Measurements from ENCODE around the gene ARVCF.

The ARVCF gene

DNA sequence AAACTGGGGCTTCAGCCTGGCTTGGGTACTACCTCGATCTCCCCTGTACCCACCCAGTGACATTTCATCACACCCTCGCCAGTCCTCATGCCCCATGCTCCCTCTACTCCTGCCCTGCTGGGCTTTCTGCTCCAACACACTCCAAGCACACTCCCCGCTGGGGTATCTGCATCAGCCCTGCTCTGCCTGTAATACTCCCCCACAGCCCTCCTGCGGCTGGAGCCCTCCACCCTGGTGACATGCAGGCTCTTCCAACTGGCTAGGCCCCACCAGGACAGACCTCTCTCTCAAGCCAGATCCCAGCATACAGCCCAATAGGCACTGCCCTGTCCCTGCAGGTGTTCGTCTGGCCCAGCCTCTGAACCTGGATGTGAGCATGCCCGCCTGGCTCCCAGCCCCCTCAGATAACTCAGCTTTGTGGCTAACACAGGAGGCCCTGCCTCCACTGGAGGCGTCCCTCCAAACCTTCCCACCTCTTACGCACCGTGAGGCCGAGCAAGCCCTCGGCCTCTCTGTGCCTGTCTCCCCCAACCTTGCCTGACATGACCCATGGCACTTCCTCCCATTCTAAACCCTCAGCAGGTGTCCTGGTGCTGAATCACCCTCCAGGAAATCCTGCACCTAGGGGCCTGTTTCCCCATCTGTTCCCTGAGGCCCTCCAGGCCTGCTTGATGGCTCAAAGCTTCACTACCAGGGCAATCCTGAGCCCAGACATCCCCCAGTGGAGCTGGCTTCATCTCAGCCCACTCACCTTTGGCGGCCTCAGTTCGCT is 41.5 kb downstream of the ARVCF start:
- DNase-seq (ENCODE audit: low read depth, low spot score), result no peak
- TF ChIP-seq, protein P1, sequence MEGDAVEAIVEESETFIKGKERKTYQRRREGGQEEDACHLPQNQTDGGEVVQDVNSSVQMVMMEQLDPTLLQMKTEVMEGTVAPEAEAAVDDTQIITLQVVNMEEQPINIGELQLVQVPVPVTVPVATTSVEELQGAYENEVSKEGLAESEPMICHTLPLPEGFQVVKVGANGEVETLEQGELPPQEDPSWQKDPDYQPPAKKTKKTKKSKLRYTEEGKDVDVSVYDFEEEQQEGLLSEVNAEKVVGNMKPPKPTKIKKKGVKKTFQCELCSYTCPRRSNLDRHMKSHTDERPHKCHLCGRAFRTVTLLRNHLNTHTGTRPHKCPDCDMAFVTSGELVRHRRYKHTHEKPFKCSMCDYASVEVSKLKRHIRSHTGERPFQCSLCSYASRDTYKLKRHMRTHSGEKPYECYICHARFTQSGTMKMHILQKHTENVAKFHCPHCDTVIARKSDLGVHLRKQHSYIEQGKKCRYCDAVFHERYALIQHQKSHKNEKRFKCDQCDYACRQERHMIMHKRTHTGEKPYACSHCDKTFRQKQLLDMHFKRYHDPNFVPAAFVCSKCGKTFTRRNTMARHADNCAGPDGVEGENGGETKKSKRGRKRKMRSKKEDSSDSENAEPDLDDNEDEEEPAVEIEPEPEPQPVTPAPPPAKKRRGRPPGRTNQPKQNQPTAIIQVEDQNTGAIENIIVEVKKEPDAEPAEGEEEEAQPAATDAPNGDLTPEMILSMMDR (IDR thresholded peaks at IDR 0.05; ENCODE audit: insufficient read depth, low read length, missing control alignments), result no peak
- POLR2A ChIA-PET, result no interaction called here
- no peak overlapping the region for H3K4me3 ChIP-seq (ENCODE audit: low read depth, low read length)
- CTCF ChIA-PET, result interaction anchor here (0.6 to 11.5 kb wide), 4 partner anchors 9 to 143 kb away, joined by 3 to 172 read pairs (median 16); no protein-coding TSS in a partner anchor

- CTCF ChIA-PET, result interaction anchor here (0.6 to 11.5 kb wide), 7 partner anchors 10 to 244 kb away, joined by 3 to 172 read pairs (median 5); no protein-coding TSS in a partner anchor
- H3K4me3 ChIP-seq (ENCODE audit: low read depth, low read length), result no peak overlapping the region
- DNase-seq (ENCODE audit: low read depth, low spot score), result no peak
- TF ChIP-seq, protein P1 (IDR thresholded peaks at IDR 0.05; ENCODE audit: insufficient read depth, low read length, missing control alignments), result no peak
- POLR2A ChIA-PET, result no interaction called here
Observed at GRCh38 chr22:19974268-19974861, 42.3 kb downstream of the ARVCF start.

GRCh38 chr22:19973551-19974267 is 42.9 kb downstream of the ARVCF start:
- H3K4me3 ChIP-seq (ENCODE audit: low read depth, low read length), result no peak overlapping the region
- CTCF ChIA-PET, result interaction anchor here (1.0 to 11.5 kb wide), 6 partner anchors 10 to 243 kb away, joined by 3 to 172 read pairs (median 5); no protein-coding TSS in a partner anchor
- POLR2A ChIA-PET, result interaction anchor here (1.1 kb wide), 1 partner anchor 11 kb away, joined by 4 read pairs; no protein-coding TSS in a partner anchor
- DNase-seq (ENCODE audit: low read depth, low spot score), result no peak
- TF ChIP-seq, protein P1 (IDR thresholded peaks at IDR 0.05; ENCODE audit: insufficient read depth, low read length, missing control alignments), result no peak

DNA sequence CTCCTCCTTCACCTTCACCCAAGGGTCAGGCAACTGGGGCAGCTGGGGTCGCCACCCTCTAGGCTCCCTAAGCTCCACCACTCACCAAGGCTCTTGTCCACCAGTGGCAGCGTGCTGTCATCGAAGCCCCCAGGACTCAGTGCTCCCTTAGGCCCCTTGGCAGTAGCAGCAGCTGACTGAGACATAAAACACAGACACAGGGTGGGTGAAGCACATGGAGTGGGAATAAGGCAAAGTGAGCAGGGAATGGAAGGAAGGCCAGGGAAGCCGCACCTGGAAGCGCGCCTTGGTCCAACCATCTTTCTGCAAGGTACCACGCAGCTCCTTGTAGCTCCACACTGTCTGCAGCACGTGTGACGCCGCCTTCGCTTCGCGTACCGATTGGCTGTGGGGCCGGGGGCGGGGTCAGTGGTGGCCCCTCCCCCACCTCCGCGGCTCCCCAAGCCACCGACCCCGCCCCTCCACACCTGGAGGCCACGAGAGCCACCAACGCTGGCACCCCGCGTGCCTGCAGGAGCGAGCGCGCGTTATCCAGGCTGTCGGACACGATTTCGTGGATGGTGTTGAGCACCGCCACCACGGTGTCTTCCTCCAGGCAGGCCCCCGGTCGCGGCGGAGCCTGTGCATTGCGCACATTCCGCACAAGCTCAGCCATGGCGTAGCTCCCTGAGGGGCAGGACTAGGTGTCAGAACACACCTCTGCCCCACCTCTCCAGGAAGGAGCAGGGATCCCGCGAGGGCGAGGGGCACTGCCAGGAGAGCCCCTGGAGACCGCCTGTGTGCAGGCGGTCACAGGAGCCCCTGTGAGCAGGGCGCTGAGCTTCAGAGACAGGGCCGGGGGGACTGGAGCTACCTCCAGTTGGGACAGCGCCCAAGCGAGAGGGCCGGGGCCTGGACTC is 43.7 kb downstream of the ARVCF start:
- CTCF ChIA-PET, result interaction anchor here (0.9 to 11.5 kb wide), 7 partner anchors 9 to 242 kb away, joined by 3 to 172 read pairs (median 5); no protein-coding TSS in a partner anchor
- TF ChIP-seq, protein P1 (IDR thresholded peaks at IDR 0.05; ENCODE audit: insufficient read depth, low read length, missing control alignments), result no peak
- POLR2A ChIA-PET, result interaction anchor here (1.1 to 2.4 kb wide), 2 partner anchors 12 to 40 kb away, joined by 4 to 8 read pairs; no protein-coding TSS in a partner anchor
- no peak for DNase-seq (ENCODE audit: low read depth, low spot score)
- H3K4me3 ChIP-seq (ENCODE audit: low read depth, low read length), result no peak overlapping the region

DNA sequence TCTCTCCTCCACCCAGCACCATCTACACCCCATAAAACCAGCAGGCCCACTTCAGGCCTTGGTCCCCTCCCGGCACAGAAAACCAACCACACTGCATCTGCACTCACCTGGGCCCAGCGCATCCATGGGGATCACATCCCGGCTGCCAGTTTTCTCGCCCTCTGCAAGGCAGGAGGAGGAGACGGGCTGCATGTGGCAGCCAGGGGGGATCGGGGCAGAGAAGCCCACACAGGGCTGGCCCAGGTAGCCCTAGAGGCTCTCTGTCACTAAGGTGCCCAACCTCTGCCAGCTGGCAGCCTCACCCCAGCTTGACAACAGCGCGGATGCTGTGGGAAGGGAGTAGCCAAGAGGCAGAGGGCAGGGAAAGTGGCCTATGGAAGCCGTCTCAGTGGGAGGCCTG is 44.4 kb downstream of the ARVCF start:
- no peak for DNase-seq (ENCODE audit: low read depth, low spot score)
- CTCF ChIA-PET, result interaction anchor here (0.9 to 11.5 kb wide), 7 partner anchors 10 to 55 kb away, joined by 3 to 172 read pairs (median 9); no protein-coding TSS in a partner anchor
- POLR2A ChIA-PET, result interaction anchor here (2.4 kb wide), 1 partner anchor 41 kb away, joined by 8 read pairs; no protein-coding TSS in a partner anchor
- TF ChIP-seq, protein P1 (IDR thresholded peaks at IDR 0.05; ENCODE audit: insufficient read depth, low read length, missing control alignments), result no peak
- no peak overlapping the region for H3K4me3 ChIP-seq (ENCODE audit: low read depth, low read length)
